Liver (tissue), 9 donors: Measurements from ENCODE around the gene PGM1. TPM values are rescaled to one million over a fixed set of nuclear protein-coding genes. Genes with fewer than 3 reads are reported as not detected.

Source experiments
- DNase-seq: peaks from one replicate; pipeline ENCODE4 v3.0.0-alpha.2; 2017; ENCODE audit warnings: low spot score
- H3K27ac ChIP-seq, 2 donors: one replicate each; pipeline ENCODE4 v1.7.0; 2013; ENCODE audit warnings: inconsistent platforms in 2 of 2, low read length in 2 of 2, control low read depth in 1 of 2, low read depth in 1 of 2, mild to moderate bottlenecking in 1 of 2
- H3K27me3 ChIP-seq, 4 donors: one replicate each; pipeline versions ENCODE4 v1.6.1 to v1.7.0; 2013; ENCODE audit warnings: low read length in 3 of 4, inconsistent platforms in 1 of 4, mild to moderate bottlenecking in 1 of 4, moderate library complexity in 1 of 4; ENCODE audit not compliant: control insufficient read depth in 4 of 4, insufficient read depth in 4 of 4
- H3K36me3 ChIP-seq, 4 donors: one replicate each; pipeline versions ENCODE4 v1.6.1 to v1.7.0; 2013; ENCODE audit warnings: low read length in 3 of 4, mild to moderate bottlenecking in 3 of 4, low read depth in 1 of 4, moderate library complexity in 1 of 4; ENCODE audit not compliant: control insufficient read depth in 4 of 4, insufficient read depth in 3 of 4
- H3K4me1 ChIP-seq, 4 donors: one replicate each; pipeline versions ENCODE4 v1.6.1 to v1.7.0; 2013; ENCODE audit warnings: low read length in 3 of 4, mild to moderate bottlenecking in 3 of 4, moderate library complexity in 1 of 4; ENCODE audit not compliant: control insufficient read depth in 4 of 4, insufficient read depth in 4 of 4
- H3K4me3 ChIP-seq, 3 donors: one replicate each; pipeline versions ENCODE4 v1.6.1 to v1.7.0; 2013; ENCODE audit warnings: low read length in 3 of 3, control low read depth in 1 of 3, low read depth in 1 of 3, mild to moderate bottlenecking in 1 of 3
- H3K9ac ChIP-seq, 2 donors: one replicate each; pipeline ENCODE4 v1.7.0; 2013; ENCODE audit warnings: low read length in 2 of 2, mild to moderate bottlenecking in 2 of 2, moderate library complexity in 2 of 2, control low read depth in 1 of 2, low read depth in 1 of 2
- H3K9me3 ChIP-seq, 4 donors: one replicate each; pipeline versions ENCODE4 v1.6.1 to v1.7.0; 2013; ENCODE audit warnings: low read length in 3 of 4; ENCODE audit not compliant: control insufficient read depth in 4 of 4
- EGR1 ChIP-seq, 2 donors: IDR thresholded peaks; 2 replicates each; pipeline ENCODE4 v1.6.1; 2016 to 2018; ENCODE audit warnings: antibody characterized with exemption in 2 of 2, low read depth in 2 of 2
- FOXA1 ChIP-seq: IDR thresholded peaks from 2 replicates; pipeline ENCODE4 v1.6.1; 2016; ENCODE audit warnings: antibody characterized with exemption
- FOXA2 ChIP-seq: IDR thresholded peaks from 2 replicates; pipeline ENCODE4 v1.6.1; 2016; ENCODE audit warnings: antibody characterized with exemption
- GABPA ChIP-seq, 2 donors: IDR thresholded peaks in 1 of 2; conservative IDR thresholded peaks in 1 of 2; 2 replicates each; pipeline ENCODE4 v1.6.1; 2016; ENCODE audit warnings: antibody characterized with exemption in 2 of 2, mild to moderate bottlenecking in 1 of 2, moderate library complexity in 1 of 2
- HNF4A ChIP-seq, 2 donors: conservative IDR thresholded peaks; 2 replicates each; pipeline ENCODE4 v1.6.1; 2016; ENCODE audit warnings: antibody characterized with exemption in 2 of 2, mild to moderate bottlenecking in 2 of 2
- HNF4G ChIP-seq: IDR thresholded peaks from 2 replicates; pipeline ENCODE4 v1.6.1; 2016; ENCODE audit warnings: antibody characterized with exemption
- JUND ChIP-seq, 2 donors: IDR thresholded peaks; 2 replicates each; pipeline ENCODE4 v1.6.1; 2016; ENCODE audit warnings: antibody characterized with exemption in 2 of 2
- NR2F2 ChIP-seq: IDR thresholded peaks from 2 replicates; pipeline ENCODE4 v1.6.1; 2016; ENCODE audit warnings: antibody characterized with exemption
- RAD21 ChIP-seq, 2 donors: IDR thresholded peaks; 2 replicates each; pipeline ENCODE4 v1.6.1; 2016; ENCODE audit warnings: antibody characterized with exemption in 2 of 2, mild to moderate bottlenecking in 2 of 2
- RXRA ChIP-seq, 2 donors: IDR thresholded peaks; 2 replicates each; pipeline ENCODE4 v1.6.1; 2017 to 2018; ENCODE audit warnings: antibody characterized with exemption in 2 of 2, mild to moderate bottlenecking in 1 of 2
- SP1 ChIP-seq: IDR thresholded peaks from 2 replicates; pipeline ENCODE4 v1.6.1; 2018; ENCODE audit warnings: antibody characterized with exemption, mild to moderate bottlenecking
- TAF1 ChIP-seq: conservative IDR thresholded peaks from 2 replicates; pipeline ENCODE4 v1.6.1; 2016; ENCODE audit warnings: antibody characterized with exemption, mild to moderate bottlenecking
- YY1 ChIP-seq: IDR thresholded peaks from 2 replicates; pipeline ENCODE4 v1.6.1; 2016; ENCODE audit warnings: antibody characterized with exemption, mild to moderate bottlenecking
- WGBS: extraction: QIAGEN DNeasy Blood & Tissue Kit; methylation state at CpG from one replicate; pipeline ENCODE4 v1.1.7; 2013; 5-methylcytosine and 5-hydroxymethylcytosine counted together
- polyA plus RNA-seq, 2 donors: library from polyadenylated mRNA; stranded (reverse) in 1 of 2; unstranded in 1 of 2; fragments of 200-250 nt in 1 of 2; fragments of >200 nt in 1 of 2; fragmentation: Nextera tagmentation in 1 of 2; extraction: Ambion mirVana in 1 of 2; gene quantifications; one replicate each; pipeline versions ENCODE4 v1.2.1 to v1.2.3, GENCODE V29; 2013 to 2015
- total RNA-seq, 2 donors: library from RNA; depleted of rRNA; stranded (reverse); fragments of >200 nt; gene quantifications; one replicate each; pipeline ENCODE4 v1.2.3, GENCODE V29; 2014
- TF ChIP-seq, protein P1 (sequence below): IDR thresholded peaks from 2 replicates; pipeline ENCODE4 v1.6.1; 2016; ENCODE audit warnings: antibody characterized with exemption
- TF ChIP-seq, protein P2 (sequence below): fragments of 150-350 bp; IDR thresholded peaks from 2 replicates; pipeline ENCODE4 v1.5.1; 2017; ENCODE audit warnings: improper control_type of control experiment, low read depth, low read length; ENCODE audit not compliant: missing input control
- TF ChIP-seq, protein P3 (sequence below): IDR thresholded peaks from 2 replicates; pipeline ENCODE4 v1.6.1; 2016; ENCODE audit warnings: antibody characterized with exemption
- TF ChIP-seq, protein P4 (sequence below): IDR thresholded peaks from 2 replicates; pipeline ENCODE4 v1.6.1; 2016; ENCODE audit warnings: antibody characterized with exemption
- TF ChIP-seq, protein P5 (sequence below): IDR thresholded peaks from 2 replicates; pipeline ENCODE4 v1.6.1; 2016; ENCODE audit warnings: antibody characterized with exemption, mild to moderate bottlenecking
- donor health status: healthy.
- donor health status: healthy.
- donor health status: healthy.
- donor health status: healthy.
- donor health status: healthy.

Gene PGM1
- total and polyA plus RNA-seq, 4 donors = 57.3 to 224 (median 120) TPM

DNA sequence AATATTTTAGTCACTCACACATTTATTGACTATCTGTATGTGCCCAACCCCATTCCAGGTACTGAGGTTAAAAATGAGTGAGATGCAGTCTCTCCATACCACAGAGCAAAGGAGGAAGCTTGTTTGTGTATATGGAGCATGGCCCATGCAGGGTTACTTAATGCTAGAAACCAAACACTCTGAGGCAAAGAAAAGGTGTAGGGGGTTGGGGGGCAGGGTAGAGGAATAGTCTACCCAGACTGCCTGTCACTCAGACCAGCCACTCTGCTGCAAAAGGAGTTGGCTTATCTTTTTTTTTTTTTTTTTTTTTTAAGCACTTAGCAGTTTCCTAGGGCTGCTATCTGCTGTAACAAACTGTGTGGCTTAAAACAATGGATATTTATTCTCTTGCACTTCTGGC, 19.8 kb downstream of the PGM1 start (continued):
- TF ChIP-seq HNF4G = no peak

DNA sequence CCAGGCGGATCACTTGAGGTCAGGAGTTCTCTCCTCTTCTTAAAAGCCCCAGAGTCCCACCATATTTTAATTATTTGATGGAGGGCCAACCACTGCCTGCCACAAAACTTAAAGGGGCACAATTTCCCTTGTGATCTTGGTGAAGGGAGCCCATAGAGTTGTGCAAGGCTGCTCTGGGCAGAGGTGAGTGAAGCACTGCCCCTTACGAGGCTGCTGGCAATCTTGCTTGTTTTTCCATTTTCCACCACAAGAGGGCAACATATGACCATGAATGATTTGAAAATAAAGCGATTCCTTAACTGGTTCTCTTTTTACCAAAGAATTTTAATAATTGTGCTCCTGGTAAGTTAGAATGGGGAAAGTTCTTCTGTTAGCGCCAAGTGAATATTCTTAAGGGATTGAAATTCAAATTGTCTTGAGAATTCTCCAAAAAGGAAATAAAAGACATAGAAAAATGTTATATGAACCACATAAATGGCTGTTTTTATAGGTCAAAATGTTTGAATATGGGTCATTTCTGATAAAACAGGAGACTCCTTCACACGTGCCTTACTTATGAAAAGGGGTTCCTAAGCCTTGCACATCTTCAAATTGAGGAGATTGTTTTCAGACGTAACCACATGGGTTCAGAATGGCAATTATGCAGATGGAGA, 22.7 kb downstream of the PGM1 start:
- no peaks in the 10 kb centered on the region for H3K27me3 ChIP-seq
- H3K4me3 ChIP-seq = no peak overlapping the region
- WGBS = 38% methylated on average over 6 of the region's 6 CpGs
- peaks cover 6 to 46% (median 41%) of the 10 kb centered on the region in 4 donors for H3K4me1 ChIP-seq
- TF ChIP-seq YY1 (no peak), HNF4A (conservative IDR thresholded peaks at IDR 0.05) (peak in 1 of 2 donors; percentile 35), RAD21 (IDR thresholded peaks at IDR 0.05) (peak; percentile 92 to 93), RXRA (IDR thresholded peaks at IDR 0.05) (no peak), GABPA (IDR thresholded peaks at IDR 0.05 in 1 of 2, conservative IDR thresholded peaks at IDR 0.05 in 1 of 2) (no peak), NR2F2 (no peak), FOXA2 (no peak), FOXA1 (no peak), EGR1 (IDR thresholded peaks at IDR 0.05; ENCODE audit: low read depth in 2 of 2) (no peak), HNF4G (no peak)
- TF ChIP-seq, protein P1, sequence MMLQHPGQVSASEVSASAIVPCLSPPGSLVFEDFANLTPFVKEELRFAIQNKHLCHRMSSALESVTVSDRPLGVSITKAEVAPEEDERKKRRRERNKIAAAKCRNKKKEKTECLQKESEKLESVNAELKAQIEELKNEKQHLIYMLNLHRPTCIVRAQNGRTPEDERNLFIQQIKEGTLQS = no peak
- TF ChIP-seq, protein P2, sequence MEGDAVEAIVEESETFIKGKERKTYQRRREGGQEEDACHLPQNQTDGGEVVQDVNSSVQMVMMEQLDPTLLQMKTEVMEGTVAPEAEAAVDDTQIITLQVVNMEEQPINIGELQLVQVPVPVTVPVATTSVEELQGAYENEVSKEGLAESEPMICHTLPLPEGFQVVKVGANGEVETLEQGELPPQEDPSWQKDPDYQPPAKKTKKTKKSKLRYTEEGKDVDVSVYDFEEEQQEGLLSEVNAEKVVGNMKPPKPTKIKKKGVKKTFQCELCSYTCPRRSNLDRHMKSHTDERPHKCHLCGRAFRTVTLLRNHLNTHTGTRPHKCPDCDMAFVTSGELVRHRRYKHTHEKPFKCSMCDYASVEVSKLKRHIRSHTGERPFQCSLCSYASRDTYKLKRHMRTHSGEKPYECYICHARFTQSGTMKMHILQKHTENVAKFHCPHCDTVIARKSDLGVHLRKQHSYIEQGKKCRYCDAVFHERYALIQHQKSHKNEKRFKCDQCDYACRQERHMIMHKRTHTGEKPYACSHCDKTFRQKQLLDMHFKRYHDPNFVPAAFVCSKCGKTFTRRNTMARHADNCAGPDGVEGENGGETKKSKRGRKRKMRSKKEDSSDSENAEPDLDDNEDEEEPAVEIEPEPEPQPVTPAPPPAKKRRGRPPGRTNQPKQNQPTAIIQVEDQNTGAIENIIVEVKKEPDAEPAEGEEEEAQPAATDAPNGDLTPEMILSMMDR = peak; percentile 88
- TF ChIP-seq, protein P3, sequence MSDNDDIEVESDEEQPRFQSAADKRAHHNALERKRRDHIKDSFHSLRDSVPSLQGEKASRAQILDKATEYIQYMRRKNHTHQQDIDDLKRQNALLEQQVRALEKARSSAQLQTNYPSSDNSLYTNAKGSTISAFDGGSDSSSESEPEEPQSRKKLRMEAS = no peak
- TF ChIP-seq, protein P4, sequence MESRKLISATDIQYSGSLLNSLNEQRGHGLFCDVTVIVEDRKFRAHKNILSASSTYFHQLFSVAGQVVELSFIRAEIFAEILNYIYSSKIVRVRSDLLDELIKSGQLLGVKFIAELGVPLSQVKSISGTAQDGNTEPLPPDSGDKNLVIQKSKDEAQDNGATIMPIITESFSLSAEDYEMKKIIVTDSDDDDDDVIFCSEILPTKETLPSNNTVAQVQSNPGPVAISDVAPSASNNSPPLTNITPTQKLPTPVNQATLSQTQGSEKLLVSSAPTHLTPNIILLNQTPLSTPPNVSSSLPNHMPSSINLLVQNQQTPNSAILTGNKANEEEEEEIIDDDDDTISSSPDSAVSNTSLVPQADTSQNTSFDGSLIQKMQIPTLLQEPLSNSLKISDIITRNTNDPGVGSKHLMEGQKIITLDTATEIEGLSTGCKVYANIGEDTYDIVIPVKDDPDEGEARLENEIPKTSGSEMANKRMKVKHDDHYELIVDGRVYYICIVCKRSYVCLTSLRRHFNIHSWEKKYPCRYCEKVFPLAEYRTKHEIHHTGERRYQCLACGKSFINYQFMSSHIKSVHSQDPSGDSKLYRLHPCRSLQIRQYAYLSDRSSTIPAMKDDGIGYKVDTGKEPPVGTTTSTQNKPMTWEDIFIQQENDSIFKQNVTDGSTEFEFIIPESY = no peak
- no peak overlapping the region for H3K9ac ChIP-seq
- no peaks in the 10 kb centered on the region for H3K9me3 ChIP-seq
- peak; percentile 55 for DNase-seq
- H3K36me3 ChIP-seq = no peaks in the 10 kb centered on the region
- H3K27ac ChIP-seq = no peak overlapping the region

DNA sequence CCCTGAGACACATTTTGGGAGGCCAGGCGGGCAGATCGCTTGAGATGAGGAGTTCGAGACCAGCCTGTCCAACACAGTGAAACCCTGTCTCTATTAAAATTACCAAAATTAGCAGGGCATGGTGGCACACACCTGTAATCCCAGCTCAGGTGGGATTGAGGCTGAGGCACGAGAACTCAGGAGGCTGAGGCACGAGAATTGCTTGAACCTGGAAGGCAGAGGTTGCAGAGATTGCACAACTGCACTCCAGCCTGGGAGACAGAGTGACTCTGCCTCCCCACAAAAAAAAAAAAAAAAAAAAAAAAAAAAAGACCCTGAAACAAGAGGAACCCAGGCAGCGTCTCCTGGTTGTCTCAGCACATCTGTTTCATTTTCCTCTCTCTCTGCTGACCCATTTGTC, 24.2 kb downstream of the PGM1 start:
- H3K9me3 ChIP-seq = no peaks in the 10 kb centered on the region
- no peaks in the 10 kb centered on the region for H3K27me3 ChIP-seq
- 86% methylated on average over 6 of the region's 6 CpGs for WGBS
- no peak overlapping the region for H3K4me3 ChIP-seq
- H3K36me3 ChIP-seq = no peaks in the 10 kb centered on the region
- H3K27ac ChIP-seq = no peak overlapping the region
- peaks cover 6 to 33% (median 29%) of the 10 kb centered on the region in 4 donors for H3K4me1 ChIP-seq
- H3K9ac ChIP-seq = no peak overlapping the region
- no peak for DNase-seq
- TF ChIP-seq NR2F2 (no peak), RXRA (IDR thresholded peaks at IDR 0.05) (no peak), FOXA1 (no peak), YY1 (no peak), SP1 (no peak), TAF1 (no peak), JUND (IDR thresholded peaks at IDR 0.05) (no peak), HNF4G (no peak), RAD21 (IDR thresholded peaks at IDR 0.05) (no peak)
- TF ChIP-seq, protein P5, sequence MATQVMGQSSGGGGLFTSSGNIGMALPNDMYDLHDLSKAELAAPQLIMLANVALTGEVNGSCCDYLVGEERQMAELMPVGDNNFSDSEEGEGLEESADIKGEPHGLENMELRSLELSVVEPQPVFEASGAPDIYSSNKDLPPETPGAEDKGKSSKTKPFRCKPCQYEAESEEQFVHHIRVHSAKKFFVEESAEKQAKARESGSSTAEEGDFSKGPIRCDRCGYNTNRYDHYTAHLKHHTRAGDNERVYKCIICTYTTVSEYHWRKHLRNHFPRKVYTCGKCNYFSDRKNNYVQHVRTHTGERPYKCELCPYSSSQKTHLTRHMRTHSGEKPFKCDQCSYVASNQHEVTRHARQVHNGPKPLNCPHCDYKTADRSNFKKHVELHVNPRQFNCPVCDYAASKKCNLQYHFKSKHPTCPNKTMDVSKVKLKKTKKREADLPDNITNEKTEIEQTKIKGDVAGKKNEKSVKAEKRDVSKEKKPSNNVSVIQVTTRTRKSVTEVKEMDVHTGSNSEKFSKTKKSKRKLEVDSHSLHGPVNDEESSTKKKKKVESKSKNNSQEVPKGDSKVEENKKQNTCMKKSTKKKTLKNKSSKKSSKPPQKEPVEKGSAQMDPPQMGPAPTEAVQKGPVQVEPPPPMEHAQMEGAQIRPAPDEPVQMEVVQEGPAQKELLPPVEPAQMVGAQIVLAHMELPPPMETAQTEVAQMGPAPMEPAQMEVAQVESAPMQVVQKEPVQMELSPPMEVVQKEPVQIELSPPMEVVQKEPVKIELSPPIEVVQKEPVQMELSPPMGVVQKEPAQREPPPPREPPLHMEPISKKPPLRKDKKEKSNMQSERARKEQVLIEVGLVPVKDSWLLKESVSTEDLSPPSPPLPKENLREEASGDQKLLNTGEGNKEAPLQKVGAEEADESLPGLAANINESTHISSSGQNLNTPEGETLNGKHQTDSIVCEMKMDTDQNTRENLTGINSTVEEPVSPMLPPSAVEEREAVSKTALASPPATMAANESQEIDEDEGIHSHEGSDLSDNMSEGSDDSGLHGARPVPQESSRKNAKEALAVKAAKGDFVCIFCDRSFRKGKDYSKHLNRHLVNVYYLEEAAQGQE = no peak
- TF ChIP-seq, protein P3 = no peak
- TF ChIP-seq, protein P2 = no peak
